Rectal smooth muscle tissue (tissue), 1 donor: Measurements from ENCODE around the gene STX11.

Experiments used
- H3K27ac ChIP-seq: one replicate; pipeline ENCODE4 v1.7.0; 2013; ENCODE audit warnings: low read depth, low read length, inconsistent platforms
- H3K27me3 ChIP-seq: one replicate; pipeline ENCODE4 v1.7.0; 2013; ENCODE audit warnings: low read length; ENCODE audit not compliant: control insufficient read depth, insufficient read depth
- H3K36me3 ChIP-seq: one replicate; pipeline ENCODE4 v1.7.0; 2013; ENCODE audit warnings: low read length; ENCODE audit not compliant: control insufficient read depth, insufficient read depth
- H3K4me1 ChIP-seq: one replicate; pipeline ENCODE4 v1.7.0; 2013; ENCODE audit warnings: low read length; ENCODE audit not compliant: control insufficient read depth, insufficient read depth
- H3K4me3 ChIP-seq: one replicate; pipeline ENCODE4 v1.7.0; 2013; ENCODE audit warnings: low read length
- H3K9ac ChIP-seq: one replicate; pipeline ENCODE4 v1.7.0; 2013; ENCODE audit warnings: low read length

Gene STX11

GRCh38 chr6:144223686-144224085 is 73.4 kb downstream of the STX11 start:
- H3K27me3 ChIP-seq: no peaks in the 10 kb centered on the region
- no peak overlapping the region for H3K4me3 ChIP-seq
- H3K36me3 ChIP-seq: no peaks in the 10 kb centered on the region
- no peak overlapping the region for H3K27ac ChIP-seq
- H3K4me1 ChIP-seq: no peaks in the 10 kb centered on the region
- no peak overlapping the region for H3K9ac ChIP-seq

GRCh38 chr6:144231721-144232120 is 81.4 kb downstream of the STX11 start:
- no peak overlapping the region for H3K27ac ChIP-seq
- H3K4me1 ChIP-seq: no peaks in the 10 kb centered on the region
- no peaks in the 10 kb centered on the region for H3K27me3 ChIP-seq
- no peaks in the 10 kb centered on the region for H3K36me3 ChIP-seq
- no peak overlapping the region for H3K4me3 ChIP-seq
- H3K9ac ChIP-seq: no peak overlapping the region

GRCh38 chr6:144232176-144232831 is 82.0 kb downstream of the STX11 start:
- Histone ChIP-seq H3K9ac (no peak overlapping the region), H3K4me3 (no peak overlapping the region), H3K36me3 (no peaks in the 10 kb centered on the region), H3K27me3 (no peaks in the 10 kb centered on the region), H3K27ac (no peak overlapping the region), H3K4me1 (no peaks in the 10 kb centered on the region)

DNA sequence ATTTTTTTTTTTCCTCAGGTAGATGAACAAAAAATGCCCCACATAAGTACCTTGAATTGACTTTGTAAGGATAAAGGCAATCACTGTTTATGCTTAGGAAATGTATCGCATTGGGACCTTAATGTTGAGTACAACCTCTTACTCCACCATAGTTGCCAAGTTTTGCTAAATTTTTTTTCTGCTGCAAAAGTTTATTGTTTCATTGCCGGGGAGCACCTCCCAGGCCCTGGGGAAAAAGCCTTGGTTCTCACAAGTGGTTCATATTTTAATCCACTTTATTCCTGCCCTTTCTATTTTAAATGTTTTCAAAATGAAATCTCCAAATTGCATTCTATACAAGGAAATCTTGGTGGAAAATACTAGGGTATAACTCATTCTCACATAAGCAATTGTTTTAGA is 82.5 kb downstream of the STX11 start:
- no peak overlapping the region for H3K4me3 ChIP-seq
- H3K4me1 ChIP-seq: no peaks in the 10 kb centered on the region
- no peaks in the 10 kb centered on the region for H3K27me3 ChIP-seq
- H3K36me3 ChIP-seq: no peaks in the 10 kb centered on the region
- H3K9ac ChIP-seq: no peak overlapping the region
- no peak overlapping the region for H3K27ac ChIP-seq

- Histone ChIP-seq H3K9ac (no peak overlapping the region), H3K36me3 (no peaks in the 10 kb centered on the region), H3K4me1 (no peaks in the 10 kb centered on the region), H3K4me3 (no peak overlapping the region), H3K27me3 (no peaks in the 10 kb centered on the region), H3K27ac (no peak overlapping the region)
These were observed 84.1 kb downstream of the STX11 start for GRCh38 chr6:144234399-144234798.

DNA sequence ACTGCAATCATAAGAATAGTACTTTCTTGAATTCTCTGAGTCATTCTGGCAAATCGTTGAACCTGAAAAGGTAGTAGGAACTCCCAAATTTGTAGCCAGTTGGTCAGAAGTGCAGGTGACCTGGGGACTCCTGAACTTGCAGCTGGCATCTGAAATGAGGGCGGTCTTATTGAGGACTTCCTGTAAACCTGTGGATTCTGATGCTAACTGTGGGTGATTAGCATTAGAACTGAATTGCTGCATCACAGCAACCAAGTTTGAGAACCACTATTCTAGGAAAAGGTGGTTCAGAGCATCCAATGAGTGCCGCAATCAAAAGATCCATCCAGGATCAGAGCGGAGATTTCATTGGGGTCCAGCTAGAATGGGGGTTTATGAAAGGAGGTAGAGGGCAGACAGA is 84.6 kb downstream of the STX11 start:
- Histone ChIP-seq H3K9ac (no peak overlapping the region), H3K4me1 (no peaks in the 10 kb centered on the region), H3K4me3 (no peak overlapping the region)

More for the DNA sequence above, 84.6 kb downstream of the STX11 start:
- Histone ChIP-seq H3K27ac (no peak overlapping the region), H3K27me3 (no peaks in the 10 kb centered on the region), H3K36me3 (no peaks in the 10 kb centered on the region)
